DND-41 (cell line): Measurements from ENCODE around the gene NLGN1.

Source experiments
- ATAC-seq: fragments of 200-7000 bp; cut with Tn5 transposase; 3 replicates; pipeline ENCODE4 v1.9.1; 2021; ENCODE audit warnings: low read depth; ENCODE audit not compliant: insufficient read depth
- DNase-seq: peaks from one replicate; pipeline ENCODE4 v3.0.0-alpha.2; 2020
- H2AFZ ChIP-seq: 2 replicates; pipeline ENCODE4 v1.6.0; 2012; ENCODE audit warnings: low read depth, low read length
- H3K27ac ChIP-seq: 2 replicates; pipeline ENCODE4 v1.5.1; 2012; ENCODE audit warnings: low read length, inconsistent platforms
- H3K27me3 ChIP-seq: fragments of 200-600 bp; sonication (generic); 2 replicates; pipeline ENCODE4 v1.6.0; 2012; ENCODE audit warnings: low read length, mild to moderate bottlenecking, inconsistent platforms; ENCODE audit not compliant: insufficient read depth, poor library complexity
- H3K36me3 ChIP-seq: 2 replicates; pipeline ENCODE4 v1.5.1; 2012; ENCODE audit warnings: low read length, inconsistent platforms; ENCODE audit not compliant: insufficient read depth
- H3K4me1 ChIP-seq: 2 replicates; pipeline ENCODE4 v1.5.1; 2012; ENCODE audit warnings: mild to moderate bottlenecking, low read length; ENCODE audit not compliant: insufficient read depth
- H3K4me2 ChIP-seq: 2 replicates; pipeline ENCODE4 v1.6.0; 2012; ENCODE audit warnings: mild to moderate bottlenecking, moderate library complexity, low read length, inconsistent platforms; ENCODE audit not compliant: insufficient read depth
- H3K4me3 ChIP-seq, 2 experiments: fragments of 200-600 bp in 1 of 2; shearing (Covaris generic) in 1 of 2; 2 replicates each; pipeline ENCODE4 v1.5.1; 2012 to 2016; ENCODE audit warnings: inconsistent platforms in 2 of 2, low read length in 2 of 2, mild to moderate bottlenecking in 2 of 2, low read depth in 1 of 2, moderate library complexity in 1 of 2
- H3K79me2 ChIP-seq: 2 replicates; pipeline ENCODE4 v1.6.0; 2012; ENCODE audit warnings: low read length, inconsistent platforms; ENCODE audit not compliant: insufficient read depth
- H3K9ac ChIP-seq: 2 replicates; pipeline ENCODE4 v1.6.0; 2012; ENCODE audit warnings: low read depth, mild to moderate bottlenecking, inconsistent platforms, low read length, moderate library complexity
- H3K9me3 ChIP-seq: 2 replicates; pipeline ENCODE4 v1.5.1; 2012; ENCODE audit warnings: low read length, moderate library complexity, mild to moderate bottlenecking, inconsistent platforms; ENCODE audit not compliant: insufficient read depth, severe bottlenecking
- H4K20me1 ChIP-seq: 2 replicates; pipeline ENCODE4 v1.6.0; 2012; ENCODE audit warnings: low read length; ENCODE audit not compliant: insufficient read depth
- EZH2 ChIP-seq: IDR thresholded peaks from 3 replicates; pipeline ENCODE4 v1.6.1; 2012; ENCODE audit warnings: borderline replicate concordance, low read depth, mild to moderate bottlenecking, moderate library complexity, low read length, inconsistent platforms; ENCODE audit not compliant: severe bottlenecking
- TF ChIP-seq, protein P1 (sequence below): IDR thresholded peaks from 2 replicates; pipeline ENCODE4 v1.5.1; 2012; ENCODE audit warnings: borderline replicate concordance, low read length, moderate library complexity, mild to moderate bottlenecking; ENCODE audit not compliant: poor library complexity, severe bottlenecking; ENCODE audit errors: extremely low read depth

The NLGN1 gene

DNA sequence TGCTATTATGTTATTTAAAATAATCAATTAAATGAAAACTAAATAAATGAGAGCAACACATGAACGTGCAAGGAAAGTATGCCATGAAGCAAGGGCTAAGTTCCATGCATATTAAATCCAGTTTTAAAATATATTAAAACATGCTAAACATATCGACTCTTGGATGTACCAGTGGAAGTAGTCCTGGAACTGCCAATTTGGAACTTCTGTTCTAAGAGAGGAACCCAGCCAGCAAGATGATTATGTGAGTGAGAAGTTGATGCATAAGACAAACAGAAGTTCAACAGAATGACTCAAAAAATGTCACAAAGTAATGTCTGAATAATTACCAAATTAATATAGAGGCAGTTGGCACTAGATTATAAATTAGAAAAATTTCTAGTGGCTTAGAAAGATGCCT lies 714.2 kb downstream of the NLGN1 start:
- Histone ChIP-seq H3K4me2 (no peak overlapping the region), H3K27me3 (no peaks in the 10 kb centered on the region), H4K20me1 (no peaks in the 10 kb centered on the region), H3K9ac (no peak overlapping the region), H2AFZ (no peak overlapping the region), H3K4me1 (no peaks in the 10 kb centered on the region), H3K4me3 (no peak overlapping the region), H3K27ac (no peak overlapping the region), H3K36me3 (no peaks in the 10 kb centered on the region), H3K79me2 (no peaks in the 10 kb centered on the region), H3K9me3 (no peaks in the 10 kb centered on the region)
- TF ChIP-seq, protein P1, sequence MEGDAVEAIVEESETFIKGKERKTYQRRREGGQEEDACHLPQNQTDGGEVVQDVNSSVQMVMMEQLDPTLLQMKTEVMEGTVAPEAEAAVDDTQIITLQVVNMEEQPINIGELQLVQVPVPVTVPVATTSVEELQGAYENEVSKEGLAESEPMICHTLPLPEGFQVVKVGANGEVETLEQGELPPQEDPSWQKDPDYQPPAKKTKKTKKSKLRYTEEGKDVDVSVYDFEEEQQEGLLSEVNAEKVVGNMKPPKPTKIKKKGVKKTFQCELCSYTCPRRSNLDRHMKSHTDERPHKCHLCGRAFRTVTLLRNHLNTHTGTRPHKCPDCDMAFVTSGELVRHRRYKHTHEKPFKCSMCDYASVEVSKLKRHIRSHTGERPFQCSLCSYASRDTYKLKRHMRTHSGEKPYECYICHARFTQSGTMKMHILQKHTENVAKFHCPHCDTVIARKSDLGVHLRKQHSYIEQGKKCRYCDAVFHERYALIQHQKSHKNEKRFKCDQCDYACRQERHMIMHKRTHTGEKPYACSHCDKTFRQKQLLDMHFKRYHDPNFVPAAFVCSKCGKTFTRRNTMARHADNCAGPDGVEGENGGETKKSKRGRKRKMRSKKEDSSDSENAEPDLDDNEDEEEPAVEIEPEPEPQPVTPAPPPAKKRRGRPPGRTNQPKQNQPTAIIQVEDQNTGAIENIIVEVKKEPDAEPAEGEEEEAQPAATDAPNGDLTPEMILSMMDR: no peak
- no peak for TF ChIP-seq EZH2
- ATAC-seq (no peak), DNase-seq (no peak)

DNA sequence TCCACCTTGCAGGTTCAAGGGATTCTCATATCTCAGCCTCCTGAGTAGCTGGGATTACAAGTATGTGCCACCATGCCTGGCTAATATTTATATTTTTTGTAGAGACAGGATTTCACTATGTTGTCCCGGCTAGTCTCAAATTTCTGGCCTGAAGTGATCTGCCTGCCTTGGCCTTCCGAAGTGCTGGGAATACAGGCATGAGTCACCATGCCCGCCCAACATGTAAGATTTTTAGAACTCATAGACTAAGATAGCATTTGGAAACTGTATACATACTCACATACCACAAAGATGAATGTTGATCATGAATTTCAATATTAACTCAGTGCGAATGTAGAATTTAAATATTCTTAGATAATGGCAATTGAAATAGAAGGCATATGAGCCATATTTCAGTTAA lies 718.9 kb downstream of the NLGN1 start:
- H3K36me3 ChIP-seq: no peaks in the 10 kb centered on the region
- ATAC-seq (no peak), DNase-seq (no peak)
- H3K4me3 ChIP-seq: no peak overlapping the region
- H4K20me1 ChIP-seq: no peaks in the 10 kb centered on the region
- H3K9ac ChIP-seq: no peak overlapping the region
- no peak overlapping the region for H3K4me2 ChIP-seq
- H3K27ac ChIP-seq: no peak overlapping the region
- no peaks in the 10 kb centered on the region for H3K9me3 ChIP-seq
- no peak overlapping the region for H2AFZ ChIP-seq
- H3K4me1 ChIP-seq: no peaks in the 10 kb centered on the region
- TF ChIP-seq EZH2: no peak
- TF ChIP-seq, protein P1: no peak
- H3K27me3 ChIP-seq: no peaks in the 10 kb centered on the region
- H3K79me2 ChIP-seq: no peaks in the 10 kb centered on the region

DNA sequence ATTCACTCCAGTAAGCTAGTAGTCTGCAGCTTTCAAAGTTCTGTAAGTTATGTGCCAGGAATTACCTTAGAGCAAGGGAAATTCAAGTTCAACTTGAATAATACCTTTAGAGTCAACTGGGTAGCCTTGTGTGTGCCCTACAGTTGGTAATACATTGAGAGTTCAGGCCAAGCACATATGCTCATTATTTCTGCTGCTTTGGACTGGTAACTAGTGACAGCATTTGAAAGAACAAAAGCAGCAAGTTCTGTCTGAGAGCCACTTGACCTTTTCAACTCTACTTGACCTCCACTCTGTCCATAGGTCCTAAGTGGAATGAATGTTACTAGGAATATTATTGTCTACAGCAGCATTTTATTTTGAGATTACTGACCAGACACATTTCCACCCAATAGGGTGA lies 723.5 kb downstream of the NLGN1 start:
- no peak overlapping the region for H3K4me2 ChIP-seq
- H3K9me3 ChIP-seq: no peaks in the 10 kb centered on the region
- ATAC-seq (no peak), DNase-seq (no peak)
- no peak overlapping the region for H3K9ac ChIP-seq
- H3K36me3 ChIP-seq: no peaks in the 10 kb centered on the region
- H3K79me2 ChIP-seq: no peaks in the 10 kb centered on the region
- no peaks in the 10 kb centered on the region for H3K27me3 ChIP-seq
- H4K20me1 ChIP-seq: no peaks in the 10 kb centered on the region
- no peak overlapping the region for H3K4me3 ChIP-seq
- TF ChIP-seq, protein P1: no peak
- no peak for TF ChIP-seq EZH2
- H3K4me1 ChIP-seq: no peaks in the 10 kb centered on the region
- no peak overlapping the region for H3K27ac ChIP-seq
- no peak overlapping the region for H2AFZ ChIP-seq

DNA sequence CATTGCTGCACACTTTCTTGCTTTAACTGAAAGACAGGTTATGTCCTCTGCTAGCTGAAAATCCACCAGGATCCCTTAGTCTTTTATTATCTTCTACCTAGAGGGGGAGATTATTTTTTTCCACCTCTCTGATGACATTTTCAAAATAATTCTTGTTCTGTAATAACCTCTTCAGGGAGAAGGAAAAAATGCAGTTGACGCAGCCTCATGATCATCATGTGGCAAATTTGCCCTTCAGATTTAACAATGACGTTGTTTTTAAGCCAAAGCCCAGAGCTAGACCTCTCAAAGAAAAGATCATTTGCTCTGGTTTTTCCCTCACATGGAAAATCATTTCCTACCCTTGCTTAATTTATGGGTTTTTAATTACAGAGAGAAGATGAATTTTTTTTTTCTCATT lies 724.9 kb downstream of the NLGN1 start:
- Histone ChIP-seq H3K27ac (no peak overlapping the region), H3K36me3 (no peaks in the 10 kb centered on the region)
- ATAC-seq: no peak

More for the DNA sequence above, 724.9 kb downstream of the NLGN1 start:
- no peak for TF ChIP-seq EZH2
- TF ChIP-seq, protein P1: no peak
- no peak overlapping the region for H3K9ac ChIP-seq
- H4K20me1 ChIP-seq: no peaks in the 10 kb centered on the region
- H2AFZ ChIP-seq: no peak overlapping the region
- no peak overlapping the region for H3K4me3 ChIP-seq
- no peaks in the 10 kb centered on the region for H3K4me1 ChIP-seq
- DNase-seq: no peak
- H3K9me3 ChIP-seq: no peaks in the 10 kb centered on the region
- H3K79me2 ChIP-seq: no peaks in the 10 kb centered on the region
- H3K27me3 ChIP-seq: no peaks in the 10 kb centered on the region
- H3K4me2 ChIP-seq: no peak overlapping the region
